IMR-90 (cell line): ENCODE results near the gene GRAP. TPM values are rescaled to one million over a fixed set of nuclear protein-coding genes. Genes with fewer than 3 reads are reported as not detected.

Experiments
- ATAC-seq: fragments of 200-7000 bp; cut with Tn5 transposase; 2 replicates; pipeline ENCODE4 v1.9.1; 2020; ENCODE audit warnings: low read depth, mild to moderate bottlenecking, moderate library complexity
- BruUV-seq: library from RNA; stranded (reverse); fragments of 400-500 nt; replicated peaks from 2 replicates; lab custom pipeline; 2021; lab: Mats Ljungman, UMichigan
- CTCF ChIA-PET: fragments of 300-600 bp; formaldehyde crosslinking; extraction: SDS; loops from one replicate; lab custom pipeline; 2021; ENCODE audit warnings: antibody characterized with exemption; lab: Yijun Ruan, JAX
- POLR2A ChIA-PET: fragments of 300-600 bp; sonication (Branson Sonifier 250); formaldehyde crosslinking; loops from one replicate; lab custom pipeline; 2022; ENCODE audit warnings: antibody characterized with exemption; ENCODE audit not compliant: unreplicated experiment; lab: Charles Lee
- DNase-seq: peaks from one replicate; pipeline ENCODE4 v3.0.0; 2013
- H2AFZ ChIP-seq: replicated peaks from 2 replicates; pipeline ENCODE3; 2013; ENCODE audit warnings: low read length, mild to moderate bottlenecking; ENCODE audit not compliant: poor library complexity
- H2AK5ac ChIP-seq: 2 replicates; pipeline ENCODE4 v1.6.1; 2013; ENCODE audit warnings: low read depth, low read length, inconsistent platforms
- H2AK9ac ChIP-seq: replicated peaks from 2 replicates; pipeline ENCODE3; 2013; ENCODE audit warnings: mild to moderate bottlenecking, low read depth, low read length, moderate library complexity; ENCODE audit not compliant: poor library complexity
- H2BK120ac ChIP-seq: 2 replicates; pipeline ENCODE4 v1.6.1; 2013; ENCODE audit warnings: low read depth, low read length, inconsistent platforms
- H2BK15ac ChIP-seq: 3 replicates; pipeline ENCODE4 v1.6.1; 2013; ENCODE audit warnings: low read depth, low read length, inconsistent platforms
- H2BK20ac ChIP-seq: 2 replicates; pipeline ENCODE4 v1.6.1; 2013; ENCODE audit warnings: low read depth, mild to moderate bottlenecking, inconsistent platforms, low read length, moderate library complexity
- H2BK5ac ChIP-seq: 2 replicates; pipeline ENCODE4 v1.6.1; 2013; ENCODE audit warnings: mild to moderate bottlenecking, low read depth, low read length, inconsistent platforms; ENCODE audit not compliant: poor library complexity, severe bottlenecking
- H3K14ac ChIP-seq: replicated peaks from 2 replicates; pipeline ENCODE4 v1.6.1; 2013; ENCODE audit warnings: low read depth, low read length, inconsistent platforms
- H3K18ac ChIP-seq: 2 replicates; pipeline ENCODE4 v1.6.1; 2013; ENCODE audit warnings: low read depth, low read length, control low read depth
- H3K23ac ChIP-seq: 2 replicates; pipeline ENCODE4 v1.6.1; 2013; ENCODE audit warnings: low read depth, low read length, inconsistent platforms
- H3K27ac ChIP-seq: 2 replicates; pipeline ENCODE4 v1.5.1; 2013; ENCODE audit warnings: mild to moderate bottlenecking, control low read depth, low read length; ENCODE audit not compliant: insufficient read depth
- H3K27me3 ChIP-seq: 2 replicates; pipeline ENCODE4 v1.6.1; 2013; ENCODE audit warnings: low read length; ENCODE audit not compliant: control insufficient read depth, insufficient read depth
- H3K36me3 ChIP-seq: 2 replicates; pipeline ENCODE4 v1.6.1; 2013; ENCODE audit warnings: low read length, mixed read lengths; ENCODE audit not compliant: control insufficient read depth, insufficient read depth
- H3K4ac ChIP-seq: 2 replicates; pipeline ENCODE4 v1.6.1; 2013; ENCODE audit warnings: low read depth, low read length, inconsistent platforms
- H3K4me1 ChIP-seq: 2 replicates; pipeline ENCODE4 v1.6.1; 2013; ENCODE audit warnings: low read length, mixed read lengths; ENCODE audit not compliant: control insufficient read depth, insufficient read depth
- H3K4me2 ChIP-seq: 2 replicates; pipeline ENCODE4 v1.6.1; 2013; ENCODE audit warnings: low read depth, mild to moderate bottlenecking, control low read depth, low read length, moderate library complexity
- H3K4me3 ChIP-seq: 2 replicates; pipeline ENCODE4 v1.5.1; 2013; ENCODE audit warnings: low read depth, mild to moderate bottlenecking, control low read depth, low read length, moderate library complexity; ENCODE audit not compliant: insufficient read depth
- H3K56ac ChIP-seq: 2 replicates; pipeline ENCODE4 v1.6.1; 2013; ENCODE audit warnings: low read length, inconsistent platforms; ENCODE audit not compliant: insufficient read depth; ENCODE audit errors: extremely low read depth
- H3K79me1 ChIP-seq, 2 experiments: 2 replicates each; pipeline ENCODE4 v1.6.1; 2013; ENCODE audit warnings: low read length in 2 of 2, inconsistent platforms in 1 of 2, low read depth in 1 of 2
- H3K9ac ChIP-seq: 2 replicates; pipeline ENCODE4 v1.6.1; 2013; ENCODE audit warnings: low read depth, low read length, control low read depth
- H3K9me1 ChIP-seq: 2 replicates; pipeline ENCODE4 v1.6.1; 2013; ENCODE audit warnings: low read length, inconsistent platforms; ENCODE audit not compliant: insufficient read depth
- H3K9me3 ChIP-seq: 2 replicates; pipeline ENCODE4 v1.6.1; 2013; ENCODE audit warnings: low read length; ENCODE audit not compliant: control insufficient read depth, insufficient read depth
- H4K20me1 ChIP-seq: 2 replicates; pipeline ENCODE4 v1.6.1; 2013; ENCODE audit warnings: low read length, inconsistent platforms; ENCODE audit not compliant: insufficient read depth
- H4K5ac ChIP-seq: 2 replicates; pipeline ENCODE4 v1.6.1; 2013; ENCODE audit warnings: mild to moderate bottlenecking, low read depth, low read length, control low read depth
- H4K8ac ChIP-seq, 2 experiments: 2 replicates each; pipeline ENCODE4 v1.6.1; 2013; ENCODE audit warnings: low read depth in 2 of 2, low read length in 2 of 2, control low read depth in 1 of 2, inconsistent platforms in 1 of 2
- H4K91ac ChIP-seq: 2 replicates; pipeline ENCODE4 v1.6.1; 2013; ENCODE audit warnings: low read depth, low read length, inconsistent platforms; ENCODE audit not compliant: insufficient read depth
- NFE2L2 ChIP-seq: fragments of 150-350 bp; IDR thresholded peaks from 2 replicates; pipeline ENCODE4 v1.6.1; 2016; ENCODE audit warnings: low read depth, mild to moderate bottlenecking, low read length
- RAD21 ChIP-seq: IDR thresholded peaks from 2 replicates; pipeline ENCODE4 v1.6.1; 2012; ENCODE audit warnings: low read length, improper control_type of control experiment
- RFX5 ChIP-seq: IDR thresholded peaks from 2 replicates; pipeline ENCODE4 v1.8.0; 2012; ENCODE audit warnings: low read depth, mild to moderate bottlenecking, low read length, moderate library complexity
- SMC3 ChIP-seq: fragments of 150-350 bp; IDR thresholded peaks from 2 replicates; pipeline ENCODE4 v1.6.1; 2016; ENCODE audit warnings: low read depth, mild to moderate bottlenecking, antibody characterized with exemption, low read length, moderate library complexity
- WGBS, 2 experiments: methylation state at CpG; one replicate each; pipeline versions ENCODE4 v1.1.5 to v1.1.7; 2013; ENCODE audit warnings: missing lambda C conversion rate in 2 of 2; ENCODE audit not compliant: insufficient read length in 1 of 2; ENCODE audit errors: extremely low coverage in 2 of 2; 5-methylcytosine and 5-hydroxymethylcytosine counted together
- dilution Hi-C: fragments of 300-500 bp; cut with HindIII; formaldehyde crosslinking; loops from one replicate; pipeline ENCODE4 v1.14.3; 2018; ENCODE audit warnings: low sequenced_read_pairs; ENCODE audit not compliant: unreplicated experiment
- in situ Hi-C: fragments of 300-500 bp; cut with MboI; formaldehyde crosslinking; loops from 3 replicates; pipeline ENCODE4 v1.14.3; 2019; ENCODE audit warnings: low sequenced_read_pairs, inconsistent platforms, mixed read lengths
- intact Hi-C: fragments of 100-400 bp; cut with micrococcal nuclease; formaldehyde crosslinking; loops from 2 replicates; pipeline ENCODE4 v1.10.0; 2022
- polyA plus RNA-seq, 3 experiments: library from polyadenylated mRNA; depleted of rRNA; stranded (reverse); fragments of >200 nt; gene quantifications; 2 replicates each; pipeline ENCODE4 v1.2.3, GENCODE V29; 2012; ENCODE audit warnings: low replicate concordance in 1 of 3
- total RNA-seq: library from RNA; depleted of rRNA; stranded (reverse); fragments of >200 nt; gene quantifications from 2 replicates; pipeline ENCODE4 v1.2.3, GENCODE V29; 2012

The GRAP gene
- total and polyA plus RNA-seq, 2 of the 4 experiments (the other 2 are of a cell fraction) = under 0.01 to 0.14 TPM

DNA sequence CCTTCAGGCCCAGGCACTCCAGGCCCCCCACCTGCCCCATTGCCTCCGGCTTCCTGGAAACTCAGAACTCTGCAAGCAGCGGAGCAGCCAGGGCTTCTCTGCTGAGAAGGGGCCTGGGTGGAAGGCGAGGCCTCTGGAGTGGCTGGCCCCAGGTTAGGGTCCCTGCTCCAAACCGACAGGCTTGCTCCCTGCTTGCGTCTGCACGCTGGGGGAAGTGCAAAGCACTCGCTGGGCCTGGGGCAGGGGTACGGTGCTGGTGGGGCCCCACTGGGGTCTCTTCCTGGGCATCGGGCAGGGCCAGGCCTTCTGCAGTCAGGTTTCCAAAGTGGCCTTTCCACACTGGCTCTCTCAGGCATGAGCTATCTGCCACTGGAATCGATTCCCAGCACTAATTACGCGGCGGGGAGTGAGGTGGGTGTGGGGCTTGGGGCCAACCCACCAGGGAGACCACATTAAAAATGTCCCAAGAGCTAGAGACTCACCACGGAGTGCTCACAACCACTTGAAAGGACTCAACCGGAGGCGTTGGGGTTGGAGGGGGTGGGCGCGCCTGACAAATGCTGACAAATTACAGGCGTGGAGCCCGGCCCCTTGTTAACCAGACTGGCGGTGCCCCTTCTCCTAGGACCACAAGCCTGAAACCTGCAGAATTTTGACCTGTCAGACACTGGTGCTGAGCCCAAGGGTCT is 60.1 kb downstream of the GRAP start:
- H3K4ac ChIP-seq = no peak overlapping the region
- in situ Hi-C loops = no loop called here
- H4K5ac ChIP-seq = no peak overlapping the region
- dilution Hi-C loops = no loop called here
- DNase-seq (no peak), ATAC-seq (no peak)
- TF ChIP-seq RAD21 = no peak
- no peak for TF ChIP-seq RFX5
- TF ChIP-seq SMC3 = no peak
- TF ChIP-seq NFE2L2 = no peak
- no peak overlapping the region for H2BK5ac ChIP-seq
- no peak overlapping the region for H3K18ac ChIP-seq
- peaks cover 10% of the 10 kb centered on the region for H3K4me1 ChIP-seq
- H3K4me3 ChIP-seq = no peak overlapping the region
- no peak overlapping the region for H2BK15ac ChIP-seq
- H3K9me1 ChIP-seq = peaks cover 8% of the 10 kb centered on the region; the same call in 1 of the 2 replicates
- peaks cover 17% of the 10 kb centered on the region for H4K20me1 ChIP-seq
- peaks cover 28% of the 10 kb centered on the region for H3K36me3 ChIP-seq
- no peak overlapping the region for H3K14ac ChIP-seq
- H2AK9ac ChIP-seq = no peak overlapping the region
- no peak overlapping the region for H3K4me2 ChIP-seq
- H2AK5ac ChIP-seq = no peak overlapping the region
- ChIA-PET CTCF (no interaction called here), POLR2A (no interaction called here)
- intact Hi-C loops = no loop called here
- H2AFZ ChIP-seq = no peak overlapping the region
- no peak overlapping the region for H4K8ac ChIP-seq
- no peak overlapping the region for H4K91ac ChIP-seq
- no peaks in the 10 kb centered on the region for H3K27me3 ChIP-seq
- H3K9me3 ChIP-seq = no peaks in the 10 kb centered on the region
- WGBS, 2 experiments = 0% methylated on average over 1 of the region's 21 CpGs; no CpG with 5 or more reads in 1 of the 2 experiments
- H3K56ac ChIP-seq = no peak overlapping the region
- no peak overlapping the region for H2BK20ac ChIP-seq
- BruUV-seq = no TSS peak
- H3K27ac ChIP-seq = no peak overlapping the region
- H3K9ac ChIP-seq = no peak overlapping the region
- H3K79me1 ChIP-seq = peaks cover 13 to 65% of the 10 kb centered on the region in 2 experiments; a peak in 3 of 4 replicates
- H3K23ac ChIP-seq = no peak overlapping the region
- no peak overlapping the region for H2BK120ac ChIP-seq
